Pancreas (tissue), 10 donors: ENCODE measurements around the gene PANK2. TPM values are rescaled to one million over a fixed set of nuclear protein-coding genes. Genes with fewer than 3 reads are reported as not detected.

ENCODE experiments used
- ATAC-seq, 4 donors: fragments of 200-7000 bp; cut with Tn5 transposase; one replicate each; pipeline versions ENCODE4 v1.8.0 to v1.9.1; 2020; ENCODE audit warnings: mild to moderate bottlenecking in 4 of 4, moderate library complexity in 4 of 4
- DNase-seq, 6 donors: peaks; one replicate each; pipeline ENCODE4 v3.0.0-alpha.2; 2020
- FAIRE-seq: peaks from 2 replicates; lab custom pipeline; 2012; peaks lifted over from hg19 to GRCh38; lab: Jason Lieb, UNC
- H3K27ac ChIP-seq, 4 donors: fragments of 200-600 bp; sonication (generic); 1 replicate in 3 of 4; 2 replicates in 1 of 4; pipeline versions ENCODE4 v1.5.0 to v1.8.0; 2020
- H3K27me3 ChIP-seq, 4 donors: fragments of 200-600 bp; one replicate each; pipeline ENCODE4 v1.8.0; 2021
- H3K36me3 ChIP-seq, 3 donors: fragments of 200-600 bp; sonication (generic) in 1 of 3; one replicate each; pipeline versions ENCODE4 v1.5.0 to v1.8.0; 2020 to 2021
- H3K4me1 ChIP-seq, 3 donors: fragments of 200-600 bp; one replicate each; pipeline ENCODE4 v1.8.0; 2021
- H3K4me3 ChIP-seq, 4 donors: fragments of 200-600 bp; sonication (generic) in 2 of 4; one replicate each; pipeline versions ENCODE4 v1.5.0 to v1.8.0; 2020 to 2021
- H3K9me3 ChIP-seq, 4 donors: fragments of 200-600 bp; one replicate each; pipeline ENCODE4 v1.8.0; 2021
- CTCF ChIP-seq, 4 donors: fragments of 200-600 bp; sonication (generic) in 3 of 4; IDR thresholded peaks; one replicate each; pipeline versions ENCODE4 v1.5.0 to v1.8.0; 2021; ENCODE audit warnings: antibody characterized with exemption in 4 of 4
- WGBS, 2 donors: extraction: QIAGEN DNeasy Blood & Tissue Kit; methylation state at CpG; one replicate each; pipeline ENCODE4 v1.1.7; 2013; 5-methylcytosine and 5-hydroxymethylcytosine counted together
- intact Hi-C, 3 donors: fragments of 100-400 bp; cut with DNase I; formaldehyde crosslinking; loops; one replicate each; pipeline versions ENCODE4 v1.11.1 to v1.14.2; 2022
- polyA plus RNA-seq, 2 donors: library from polyadenylated mRNA; stranded (reverse); fragments of 200-250 nt; gene quantifications; one replicate each; pipeline ENCODE4 v1.2.3, GENCODE V29; 2013
- total RNA-seq, 6 donors: library from RNA; stranded (reverse); fragmentation: NEBNext Ultra II Directional in 4 of 6; extraction: Animal tissue kit (Norgen Biotek cat#: 25700) in 4 of 6; gene quantifications; one replicate each; pipeline versions ENCODE4 v1.2.1 to v1.2.4, GENCODE V29; 2021 to 2023
- donor health status: healthy with polysubstance abuse.
- donor health status: DM: no; HTN: no; CAD: no; lungs with moderate emphysema.
- donor health status: DM: no; HTN: no; CAD: no.
- donor health status: control.
- donor health status: control.
- donor health status: Bipolar disorder and iron deficiency.
- donor health status: DM: yes; HTN: yes; CAD: no.
- donor health status: DM: no; HTN: no; CAD: no.
- donor health status: DM: no; HTN: no; CAD: no.
- donor health status: DM: yes; HTN: yes; CAD: no.

The PANK2 gene
- total and polyA plus RNA-seq, 8 donors = 10.1 to 23.4 (median 13.3) TPM

GRCh38 chr20:3867802-3868201, 21.4 kb upstream of the PANK2 start:
- ATAC-seq = no peak
- no peaks in the 10 kb centered on the region for H3K27me3 ChIP-seq
- WGBS, 2 donors = 81% methylated on average over 2 of the region's 2 CpGs
- no peak for DNase-seq
- no peaks in the 10 kb centered on the region for H3K4me1 ChIP-seq
- H3K27ac ChIP-seq = no peak overlapping the region
- TF ChIP-seq CTCF (IDR thresholded peaks at IDR 0.05) = no peak
- H3K4me3 ChIP-seq = no peak overlapping the region
- no peak for FAIRE-seq
- intact Hi-C loops = no loop called here
- H3K36me3 ChIP-seq = peaks cover 8 to 40% (median 21%) of the 10 kb centered on the region in 3 donors
- H3K9me3 ChIP-seq = no peaks in the 10 kb centered on the region

- ATAC-seq (no peak), FAIRE-seq (no peak), DNase-seq (no peak)
- no peak overlapping the region for H3K4me3 ChIP-seq
- H3K36me3 ChIP-seq = peaks cover 0 to 17% (median 0%) of the 10 kb centered on the region in 3 donors
- intact Hi-C loops = no loop called here
- H3K9me3 ChIP-seq = no peaks in the 10 kb centered on the region
- TF ChIP-seq CTCF (IDR thresholded peaks at IDR 0.05) = no peak
- no peak overlapping the region for H3K27ac ChIP-seq
- no peaks in the 10 kb centered on the region for H3K27me3 ChIP-seq
- H3K4me1 ChIP-seq = no peaks in the 10 kb centered on the region
- 90 to 95% methylated on average over 10 of the region's 10 CpGs for WGBS, 2 donors
Observed at GRCh38 chr20:3869839-3870634, 19.1 kb upstream of the PANK2 start.

GRCh38 chr20:3871550-3872265, 17.5 kb upstream of the PANK2 start:
- Histone ChIP-seq H3K27ac (no peak overlapping the region), H3K4me3 (no peak overlapping the region), H3K4me1 (no peaks in the 10 kb centered on the region), H3K9me3 (no peaks in the 10 kb centered on the region), H3K27me3 (no peaks in the 10 kb centered on the region), H3K36me3 (peaks cover 0 to 3% (median 0%) of the 10 kb centered on the region in 3 donors)
- no peak for TF ChIP-seq CTCF (IDR thresholded peaks at IDR 0.05)
- FAIRE-seq = no peak
- WGBS, 2 donors = 90 to 92% methylated on average over 4 of the region's 4 CpGs
- DNase-seq = no peak
- ATAC-seq = no peak
- intact Hi-C loops = no loop called here

GRCh38 chr20:3873507-3873906, 15.7 kb upstream of the PANK2 start:
- FAIRE-seq (no peak), DNase-seq (no peak), ATAC-seq (no peak)
- Histone ChIP-seq H3K36me3 (no peaks in the 10 kb centered on the region), H3K27ac (no peak overlapping the region), H3K27me3 (no peaks in the 10 kb centered on the region), H3K4me1 (no peaks in the 10 kb centered on the region), H3K9me3 (no peaks in the 10 kb centered on the region), H3K4me3 (no peak overlapping the region)
- TF ChIP-seq CTCF (IDR thresholded peaks at IDR 0.05) = no peak
- intact Hi-C loops = no loop called here
- WGBS, 2 donors = 99% methylated on average over 5 of the region's 5 CpGs
